HepG2 (cell line): Measurements from ENCODE around the gene METTL22. TPM values are rescaled to one million over a fixed set of nuclear protein-coding genes. Genes with fewer than 3 reads are reported as not detected.

Source experiments
- ARNTL ChIP-seq: sonication (generic); formaldehyde crosslinking; IDR thresholded peaks from 2 replicates; pipeline ENCODE4 v1.4.0; 2020; ENCODE audit warnings: mild to moderate bottlenecking, missing genetic modification reagents
- EHMT2 ChIP-seq: fragments of 200-600 bp; sonication (generic); IDR thresholded peaks from 2 replicates; pipeline ENCODE4 v1.7.0; 2017; ENCODE audit warnings: antibody characterized with exemption, low read depth, low read length, borderline replicate concordance
- GATAD2A ChIP-seq: IDR thresholded peaks from 2 replicates; pipeline ENCODE4 v1.6.1; 2016
- KDM2A ChIP-seq: sonication (generic); formaldehyde crosslinking; IDR thresholded peaks from 2 replicates; pipeline ENCODE4 v1.4.0; 2020; ENCODE audit warnings: low read depth, missing genetic modification reagents, borderline replicate concordance
- MAFF ChIP-seq: IDR thresholded peaks from 2 replicates; pipeline ENCODE4 v1.6.1; 2011; ENCODE audit warnings: low read depth, low read length, improper control_type of control experiment
- MIER3 ChIP-seq: IDR thresholded peaks from 2 replicates; pipeline ENCODE4 v1.6.1; 2016; ENCODE audit warnings: missing compliant biosample characterization, borderline replicate concordance
- NFRKB ChIP-seq: fragments of 450-650 bp; IDR thresholded peaks from 2 replicates; pipeline ENCODE4 v1.6.1; 2017
- NR0B2 ChIP-seq: sonication (generic); formaldehyde crosslinking; IDR thresholded peaks from 2 replicates; pipeline ENCODE4 v1.4.0; 2020; ENCODE audit warnings: mild to moderate bottlenecking, missing genetic modification reagents
- PCBP1 ChIP-seq: fragments of 200-400 bp; formaldehyde crosslinking; IDR thresholded peaks from 2 replicates; pipeline ENCODE4 v1.6.1; 2017; ENCODE audit warnings: mild to moderate bottlenecking, low read depth, low read length, borderline replicate concordance
- RELA ChIP-seq: sonication (generic); formaldehyde crosslinking; IDR thresholded peaks from 2 replicates; pipeline ENCODE4 v1.4.0; 2020; ENCODE audit warnings: missing genetic modification reagents
- STAG1 ChIP-seq: sonication (generic); formaldehyde crosslinking; IDR thresholded peaks from 2 replicates; pipeline ENCODE4 v1.4.0; 2020; ENCODE audit warnings: missing genetic modification reagents
- TAF15 ChIP-seq: fragments of 200-400 bp; formaldehyde crosslinking; IDR thresholded peaks from one replicate; pipeline ENCODE4 v1.6.1; 2018; ENCODE audit warnings: mild to moderate bottlenecking, low read depth, low read length; ENCODE audit not compliant: poor library complexity, severe bottlenecking
- TOPORS ChIP-seq: sonication (generic); formaldehyde crosslinking; IDR thresholded peaks from 2 replicates; pipeline ENCODE4 v1.8.0; 2023; ENCODE audit warnings: mild to moderate bottlenecking, missing genetic modification reagents
- YEATS2 ChIP-seq: sonication (generic); formaldehyde crosslinking; IDR thresholded peaks from 2 replicates; pipeline ENCODE4 v1.4.0; 2020; ENCODE audit warnings: missing genetic modification reagents, borderline replicate concordance
- ZFP82 ChIP-seq: sonication (generic); formaldehyde crosslinking; IDR thresholded peaks from 2 replicates; pipeline ENCODE4 v1.5.1; 2020; ENCODE audit warnings: mild to moderate bottlenecking, missing genetic modification reagents, borderline replicate concordance
- ZFY ChIP-seq: sonication (generic); formaldehyde crosslinking; IDR thresholded peaks from 2 replicates; pipeline ENCODE4 v1.4.0; 2020; ENCODE audit warnings: missing genetic modification reagents
- ZMAT5 ChIP-seq: sonication (generic); formaldehyde crosslinking; IDR thresholded peaks from 2 replicates; pipeline ENCODE4 v1.5.0; 2020; ENCODE audit warnings: mild to moderate bottlenecking, low read depth, missing genetic modification reagents, borderline replicate concordance
- ZNF124 ChIP-seq: sonication (generic); formaldehyde crosslinking; IDR thresholded peaks from 2 replicates; pipeline ENCODE4 v1.4.0; 2020; ENCODE audit warnings: missing genetic modification reagents
- ZNF543 ChIP-seq: sonication (generic); formaldehyde crosslinking; IDR thresholded peaks from 2 replicates; pipeline ENCODE4 v1.4.0; 2020; ENCODE audit warnings: mild to moderate bottlenecking, missing genetic modification reagents
- ZNF598 ChIP-seq: sonication (generic); formaldehyde crosslinking; IDR thresholded peaks from 2 replicates; pipeline ENCODE4 v1.5.1; 2020; ENCODE audit warnings: mild to moderate bottlenecking, missing genetic modification reagents, borderline replicate concordance
- ZNF878 ChIP-seq: sonication (generic); formaldehyde crosslinking; IDR thresholded peaks from 2 replicates; pipeline ENCODE4 v1.8.1; 2023; ENCODE audit warnings: mild to moderate bottlenecking, missing genetic modification reagents, moderate library complexity
- polyA plus RNA-seq, 8 experiments: library from polyadenylated mRNA; depleted of rRNA in 3 of 8; stranded (reverse) in 7 of 8; unstranded in 1 of 8; fragments of >200 nt; fragmentation: Illumina TruSeq in 4 of 8; extraction: Trizol in 4 of 8; gene quantifications; 2 replicates each; pipeline versions ENCODE4 v1.2.1 to v1.2.3, GENCODE V29; 2011 to 2016; ENCODE audit warnings: low read depth in 4 of 8, missing spikeins in 1 of 8, mixed read lengths in 1 of 8; ENCODE audit not compliant: insufficient read depth in 1 of 8
- total RNA-seq, 5 experiments: library from RNA; depleted of rRNA; stranded (reverse); fragments of >200 nt; fragmentation: Illumina TruSeq; extraction: Trizol; gene quantifications; 2 replicates each; pipeline ENCODE4 v1.2.3, GENCODE V29; 2016; ENCODE audit warnings: low read depth in 1 of 5
- TF ChIP-seq, protein P1 (sequence below): IDR thresholded peaks from 2 replicates; pipeline ENCODE4 v1.6.1; 2016; ENCODE audit warnings: missing genetic modification reagents, missing compliant biosample characterization
- TF ChIP-seq, protein P2 (sequence below): sonication (generic); formaldehyde crosslinking; IDR thresholded peaks from 2 replicates; pipeline ENCODE4 v1.4.0; 2020; ENCODE audit warnings: missing genetic modification reagents
- TF ChIP-seq, protein P3 (sequence below): sonication (generic); formaldehyde crosslinking; IDR thresholded peaks from 2 replicates; pipeline ENCODE4 v1.4.0; 2020; ENCODE audit warnings: mild to moderate bottlenecking, missing genetic modification reagents
- TF ChIP-seq, protein P4 (sequence below): sonication (generic); formaldehyde crosslinking; IDR thresholded peaks from 2 replicates; pipeline ENCODE4 v1.5.0; 2020; ENCODE audit warnings: missing genetic modification reagents

Gene METTL22
- total and polyA plus RNA-seq, 2 of the 13 experiments (the other 11 are each of a cell fraction or from before 2014, with no cell fraction given) = 36.2 to 94.8 TPM

GRCh38 chr16:8678068-8678927 is 56.8 kb downstream of the METTL22 start (continued):
- TF ChIP-seq ZNF124 (CRISPR knock-in tag) = peak; percentile 82; the same call in 1 of the 2 replicates
- peak; percentile 73 for TF ChIP-seq MAFF
- TF ChIP-seq, protein P1, sequence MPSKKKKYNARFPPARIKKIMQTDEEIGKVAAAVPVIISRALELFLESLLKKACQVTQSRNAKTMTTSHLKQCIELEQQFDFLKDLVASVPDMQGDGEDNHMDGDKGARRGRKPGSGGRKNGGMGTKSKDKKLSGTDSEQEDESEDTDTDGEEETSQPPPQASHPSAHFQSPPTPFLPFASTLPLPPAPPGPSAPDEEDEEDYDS (CRISPR knock-in tag) = peak; percentile 41; the same call in 1 of the 2 replicates
- peak; percentile 62; the same call in 1 of the 2 replicates for TF ChIP-seq ARNTL (CRISPR knock-in tag)
- TF ChIP-seq PCBP1 = no peak
- no peak for TF ChIP-seq TOPORS (CRISPR knock-in tag)
- no peak for TF ChIP-seq TAF15
- TF ChIP-seq KDM2A = peak; percentile 28
- TF ChIP-seq STAG1 (CRISPR knock-in tag) = peak; percentile 9
- TF ChIP-seq NR0B2 = no peak
- TF ChIP-seq ZNF878 (CRISPR knock-in tag) = 0 out of 2 replicates have a peak, but pooled peaks have one; percentile 20
- TF ChIP-seq, protein P2, sequence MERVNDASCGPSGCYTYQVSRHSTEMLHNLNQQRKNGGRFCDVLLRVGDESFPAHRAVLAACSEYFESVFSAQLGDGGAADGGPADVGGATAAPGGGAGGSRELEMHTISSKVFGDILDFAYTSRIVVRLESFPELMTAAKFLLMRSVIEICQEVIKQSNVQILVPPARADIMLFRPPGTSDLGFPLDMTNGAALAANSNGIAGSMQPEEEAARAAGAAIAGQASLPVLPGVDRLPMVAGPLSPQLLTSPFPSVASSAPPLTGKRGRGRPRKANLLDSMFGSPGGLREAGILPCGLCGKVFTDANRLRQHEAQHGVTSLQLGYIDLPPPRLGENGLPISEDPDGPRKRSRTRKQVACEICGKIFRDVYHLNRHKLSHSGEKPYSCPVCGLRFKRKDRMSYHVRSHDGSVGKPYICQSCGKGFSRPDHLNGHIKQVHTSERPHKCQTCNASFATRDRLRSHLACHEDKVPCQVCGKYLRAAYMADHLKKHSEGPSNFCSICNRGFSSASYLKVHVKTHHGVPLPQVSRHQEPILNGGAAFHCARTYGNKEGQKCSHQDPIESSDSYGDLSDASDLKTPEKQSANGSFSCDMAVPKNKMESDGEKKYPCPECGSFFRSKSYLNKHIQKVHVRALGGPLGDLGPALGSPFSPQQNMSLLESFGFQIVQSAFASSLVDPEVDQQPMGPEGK (CRISPR knock-in tag) = peak; percentile 78
- peak; percentile 99 for TF ChIP-seq GATAD2A (CRISPR knock-in tag)
- peak; percentile 92 for TF ChIP-seq MIER3 (CRISPR knock-in tag)
- no peak for TF ChIP-seq RELA (CRISPR knock-in tag)
- TF ChIP-seq ZMAT5 (CRISPR knock-in tag) = no peak
- TF ChIP-seq NFRKB = no peak
- 0 out of 2 replicates have a peak, but pooled peaks have one; percentile 27 for TF ChIP-seq ZNF543 (CRISPR knock-in tag)
- TF ChIP-seq ZFY (CRISPR knock-in tag) = 0 out of 2 replicates have a peak, but pooled peaks have one; percentile 16
- TF ChIP-seq, protein P3, sequence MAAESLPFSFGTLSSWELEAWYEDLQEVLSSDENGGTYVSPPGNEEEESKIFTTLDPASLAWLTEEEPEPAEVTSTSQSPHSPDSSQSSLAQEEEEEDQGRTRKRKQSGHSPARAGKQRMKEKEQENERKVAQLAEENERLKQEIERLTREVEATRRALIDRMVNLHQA (CRISPR knock-in tag) = no peak
- TF ChIP-seq EHMT2 = 0 out of 2 replicates have a peak, but pooled peaks have one; percentile 24
- TF ChIP-seq, protein P4, sequence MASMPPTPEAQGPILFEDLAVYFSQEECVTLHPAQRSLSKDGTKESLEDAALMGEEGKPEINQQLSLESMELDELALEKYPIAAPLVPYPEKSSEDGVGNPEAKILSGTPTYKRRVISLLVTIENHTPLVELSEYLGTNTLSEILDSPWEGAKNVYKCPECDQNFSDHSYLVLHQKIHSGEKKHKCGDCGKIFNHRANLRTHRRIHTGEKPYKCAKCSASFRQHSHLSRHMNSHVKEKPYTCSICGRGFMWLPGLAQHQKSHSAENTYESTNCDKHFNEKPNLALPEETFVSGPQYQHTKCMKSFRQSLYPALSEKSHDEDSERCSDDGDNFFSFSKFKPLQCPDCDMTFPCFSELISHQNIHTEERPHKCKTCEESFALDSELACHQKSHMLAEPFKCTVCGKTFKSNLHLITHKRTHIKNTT = no peak
- no peak for TF ChIP-seq ZFP82 (CRISPR knock-in tag)
- peak; percentile 62; the same call in 1 of the 2 replicates for TF ChIP-seq YEATS2
- TF ChIP-seq ZNF598 (CRISPR knock-in tag) = no peak
